GM12864 (cell line): ENCODE results near the gene HERC3.

Experiments
- DNase-seq: peaks from one replicate; pipeline ENCODE4 v3.0.0-alpha.2; 2011; ENCODE audit warnings: low read depth
- H3K4me3 ChIP-seq: 2 replicates; pipeline ENCODE4 v1.5.1; 2011; ENCODE audit warnings: mild to moderate bottlenecking, low read depth, low read length, control low read depth
- TF ChIP-seq, protein P1 (sequence below): IDR thresholded peaks from 2 replicates; pipeline ENCODE4 v1.5.1; 2011; ENCODE audit warnings: low read depth, mild to moderate bottlenecking, moderate library complexity, low read length, control low read depth, inconsistent platforms; ENCODE audit errors: missing control alignments

The HERC3 gene

GRCh38 chr4:88630756-88631155, 38.5 kb downstream of the HERC3 start:
- H3K4me3 ChIP-seq: no peak overlapping the region
- no peak for DNase-seq
- TF ChIP-seq, protein P1, sequence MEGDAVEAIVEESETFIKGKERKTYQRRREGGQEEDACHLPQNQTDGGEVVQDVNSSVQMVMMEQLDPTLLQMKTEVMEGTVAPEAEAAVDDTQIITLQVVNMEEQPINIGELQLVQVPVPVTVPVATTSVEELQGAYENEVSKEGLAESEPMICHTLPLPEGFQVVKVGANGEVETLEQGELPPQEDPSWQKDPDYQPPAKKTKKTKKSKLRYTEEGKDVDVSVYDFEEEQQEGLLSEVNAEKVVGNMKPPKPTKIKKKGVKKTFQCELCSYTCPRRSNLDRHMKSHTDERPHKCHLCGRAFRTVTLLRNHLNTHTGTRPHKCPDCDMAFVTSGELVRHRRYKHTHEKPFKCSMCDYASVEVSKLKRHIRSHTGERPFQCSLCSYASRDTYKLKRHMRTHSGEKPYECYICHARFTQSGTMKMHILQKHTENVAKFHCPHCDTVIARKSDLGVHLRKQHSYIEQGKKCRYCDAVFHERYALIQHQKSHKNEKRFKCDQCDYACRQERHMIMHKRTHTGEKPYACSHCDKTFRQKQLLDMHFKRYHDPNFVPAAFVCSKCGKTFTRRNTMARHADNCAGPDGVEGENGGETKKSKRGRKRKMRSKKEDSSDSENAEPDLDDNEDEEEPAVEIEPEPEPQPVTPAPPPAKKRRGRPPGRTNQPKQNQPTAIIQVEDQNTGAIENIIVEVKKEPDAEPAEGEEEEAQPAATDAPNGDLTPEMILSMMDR: no peak

DNA sequence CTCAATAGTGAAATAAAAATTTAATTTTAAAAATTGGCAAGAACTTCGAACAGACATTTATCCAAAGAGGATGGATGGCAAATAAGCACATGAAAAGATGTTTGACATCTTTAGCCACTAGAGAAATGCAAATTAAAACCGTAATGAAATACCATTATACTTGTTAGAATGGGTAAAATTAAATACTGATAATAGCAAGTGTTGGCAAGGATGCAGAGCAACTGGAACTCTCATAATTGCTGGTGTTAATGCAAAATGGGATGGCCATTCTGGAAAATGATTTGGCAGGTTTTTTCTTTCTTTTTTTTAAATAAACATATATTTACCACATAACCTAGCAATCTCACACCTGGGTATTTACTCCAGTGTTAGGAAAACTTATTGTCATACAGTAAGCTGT, 51.7 kb downstream of the HERC3 start:
- no peak overlapping the region for H3K4me3 ChIP-seq
- no peak for DNase-seq
- TF ChIP-seq, protein P1: no peak

DNA sequence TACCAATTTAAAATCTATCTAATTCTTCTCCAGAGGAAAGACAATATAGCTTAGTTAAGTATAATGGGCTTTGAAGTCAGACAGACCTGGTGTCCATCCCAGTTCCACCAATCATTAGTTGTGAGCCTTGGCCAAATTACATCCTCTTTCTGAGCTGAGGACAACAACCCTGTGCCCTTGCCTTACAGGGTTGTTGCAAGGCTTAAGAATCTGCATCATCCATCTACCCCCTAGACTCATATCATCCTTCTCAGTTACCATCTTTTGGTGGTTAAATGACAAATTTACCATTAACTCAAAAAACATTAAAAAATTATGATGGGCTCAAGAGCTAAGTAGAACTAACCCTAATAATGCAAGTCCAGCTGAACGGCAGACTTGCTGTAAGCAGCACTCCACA, 53.7 kb downstream of the HERC3 start:
- TF ChIP-seq, protein P1: no peak
- no peak overlapping the region for H3K4me3 ChIP-seq
- DNase-seq: no peak

GRCh38 chr4:88646528-88647280, 54.4 kb downstream of the HERC3 start:
- TF ChIP-seq, protein P1: no peak
- no peak overlapping the region for H3K4me3 ChIP-seq
- DNase-seq: no peak

DNA sequence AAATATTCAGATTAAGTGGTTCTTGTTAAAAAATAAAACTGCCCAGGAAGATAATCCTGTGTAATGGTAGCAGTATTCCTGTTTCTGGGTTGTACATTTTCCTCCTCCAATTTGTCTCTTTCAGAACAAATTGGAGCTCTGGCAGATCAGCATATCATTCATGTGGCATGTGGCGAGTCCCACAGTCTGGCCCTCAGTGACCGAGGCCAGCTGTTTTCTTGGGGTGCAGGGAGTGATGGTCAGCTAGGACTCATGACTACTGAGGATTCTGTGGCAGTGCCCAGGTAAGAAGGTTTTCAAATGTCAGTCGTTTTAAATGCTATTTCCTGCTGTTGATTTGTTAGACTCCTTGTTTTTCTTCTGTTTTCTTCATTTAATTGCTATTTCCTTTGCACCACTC, 57.4 kb downstream of the HERC3 start:
- DNase-seq: no peak
- no peak overlapping the region for H3K4me3 ChIP-seq
- TF ChIP-seq, protein P1: no peak

DNA sequence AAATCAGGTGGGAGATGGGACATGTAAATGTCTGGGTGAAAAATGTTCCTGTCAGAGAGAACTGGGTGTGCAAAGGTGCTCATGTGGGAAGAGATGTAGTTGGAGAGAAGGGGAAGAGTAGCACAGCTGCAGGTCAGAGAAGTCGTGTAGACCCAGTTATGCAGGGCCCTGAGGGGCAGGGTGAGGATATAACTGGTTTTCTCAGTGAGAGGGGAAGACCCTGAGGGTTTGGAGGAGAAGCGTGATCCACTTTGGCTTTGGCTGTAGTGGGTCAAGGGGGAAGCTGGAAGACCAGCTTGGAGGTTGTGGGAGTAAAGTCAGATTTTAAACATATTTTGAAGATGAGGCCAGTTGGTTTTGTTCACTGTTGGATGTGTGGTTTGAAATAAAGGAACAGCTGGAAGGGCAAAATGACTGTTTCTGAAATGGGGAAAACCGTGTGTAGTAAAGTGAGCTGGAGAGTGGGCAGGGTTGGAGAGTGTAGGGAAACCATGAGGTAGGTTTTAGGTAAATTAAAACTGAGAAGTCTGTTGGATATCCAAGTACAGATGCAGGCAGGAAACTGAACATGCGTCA, 61.2 kb downstream of the HERC3 start:
- DNase-seq: no peak
- TF ChIP-seq, protein P1: no peak
- no peak overlapping the region for H3K4me3 ChIP-seq

DNA sequence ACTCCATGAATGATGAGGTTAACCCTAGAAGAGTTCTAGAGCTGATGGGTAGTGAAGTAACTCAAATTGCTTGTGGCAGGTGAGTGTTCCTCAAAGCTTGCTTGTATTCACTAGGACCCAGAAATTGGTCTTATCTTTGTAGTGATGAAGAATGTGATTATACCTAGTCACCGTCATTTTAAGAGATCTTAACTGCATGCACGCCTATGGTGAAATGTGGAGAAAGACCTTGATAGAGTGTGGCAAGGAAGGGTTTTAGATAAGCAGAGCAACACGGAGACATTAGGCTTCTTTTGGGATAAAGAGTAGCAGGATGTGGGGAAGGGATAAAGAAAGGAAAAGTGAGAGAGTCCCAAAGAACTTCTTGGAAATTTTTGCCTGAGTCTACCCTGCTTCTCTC, 62.9 kb downstream of the HERC3 start:
- DNase-seq: no peak
- TF ChIP-seq, protein P1: no peak
- H3K4me3 ChIP-seq: no peak overlapping the region
